GM12872 (cell line): Measurements from ENCODE around the gene CABP1.

ENCODE experiments used
- TF ChIP-seq, protein P1 (sequence below): IDR thresholded peaks from 3 replicates; pipeline ENCODE4 v1.5.1; 2011; ENCODE audit warnings: low read depth, mild to moderate bottlenecking, low read length, moderate library complexity; ENCODE audit not compliant: insufficient read depth

CABP1 gene

DNA sequence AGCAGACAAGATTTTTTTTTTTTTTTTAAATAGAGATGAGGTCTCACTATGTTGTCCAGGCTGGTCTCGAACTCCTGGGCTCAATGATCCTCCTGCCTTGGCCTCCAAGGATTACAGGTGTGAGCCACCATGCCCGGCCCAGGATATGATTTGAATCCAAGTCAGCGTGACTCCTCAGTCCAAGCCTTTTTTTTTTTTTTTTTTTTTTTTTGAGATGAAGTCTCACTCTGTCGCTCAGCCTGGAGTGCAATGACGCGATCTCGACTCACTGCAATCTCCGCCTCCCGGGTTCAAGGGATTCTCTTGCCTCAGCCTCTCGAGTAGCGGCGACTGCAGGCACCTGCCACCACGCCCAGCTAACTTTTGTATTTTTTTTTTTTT is 6.9 kb downstream of the CABP1 start:
- TF ChIP-seq, protein P1, sequence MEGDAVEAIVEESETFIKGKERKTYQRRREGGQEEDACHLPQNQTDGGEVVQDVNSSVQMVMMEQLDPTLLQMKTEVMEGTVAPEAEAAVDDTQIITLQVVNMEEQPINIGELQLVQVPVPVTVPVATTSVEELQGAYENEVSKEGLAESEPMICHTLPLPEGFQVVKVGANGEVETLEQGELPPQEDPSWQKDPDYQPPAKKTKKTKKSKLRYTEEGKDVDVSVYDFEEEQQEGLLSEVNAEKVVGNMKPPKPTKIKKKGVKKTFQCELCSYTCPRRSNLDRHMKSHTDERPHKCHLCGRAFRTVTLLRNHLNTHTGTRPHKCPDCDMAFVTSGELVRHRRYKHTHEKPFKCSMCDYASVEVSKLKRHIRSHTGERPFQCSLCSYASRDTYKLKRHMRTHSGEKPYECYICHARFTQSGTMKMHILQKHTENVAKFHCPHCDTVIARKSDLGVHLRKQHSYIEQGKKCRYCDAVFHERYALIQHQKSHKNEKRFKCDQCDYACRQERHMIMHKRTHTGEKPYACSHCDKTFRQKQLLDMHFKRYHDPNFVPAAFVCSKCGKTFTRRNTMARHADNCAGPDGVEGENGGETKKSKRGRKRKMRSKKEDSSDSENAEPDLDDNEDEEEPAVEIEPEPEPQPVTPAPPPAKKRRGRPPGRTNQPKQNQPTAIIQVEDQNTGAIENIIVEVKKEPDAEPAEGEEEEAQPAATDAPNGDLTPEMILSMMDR = no peak

DNA sequence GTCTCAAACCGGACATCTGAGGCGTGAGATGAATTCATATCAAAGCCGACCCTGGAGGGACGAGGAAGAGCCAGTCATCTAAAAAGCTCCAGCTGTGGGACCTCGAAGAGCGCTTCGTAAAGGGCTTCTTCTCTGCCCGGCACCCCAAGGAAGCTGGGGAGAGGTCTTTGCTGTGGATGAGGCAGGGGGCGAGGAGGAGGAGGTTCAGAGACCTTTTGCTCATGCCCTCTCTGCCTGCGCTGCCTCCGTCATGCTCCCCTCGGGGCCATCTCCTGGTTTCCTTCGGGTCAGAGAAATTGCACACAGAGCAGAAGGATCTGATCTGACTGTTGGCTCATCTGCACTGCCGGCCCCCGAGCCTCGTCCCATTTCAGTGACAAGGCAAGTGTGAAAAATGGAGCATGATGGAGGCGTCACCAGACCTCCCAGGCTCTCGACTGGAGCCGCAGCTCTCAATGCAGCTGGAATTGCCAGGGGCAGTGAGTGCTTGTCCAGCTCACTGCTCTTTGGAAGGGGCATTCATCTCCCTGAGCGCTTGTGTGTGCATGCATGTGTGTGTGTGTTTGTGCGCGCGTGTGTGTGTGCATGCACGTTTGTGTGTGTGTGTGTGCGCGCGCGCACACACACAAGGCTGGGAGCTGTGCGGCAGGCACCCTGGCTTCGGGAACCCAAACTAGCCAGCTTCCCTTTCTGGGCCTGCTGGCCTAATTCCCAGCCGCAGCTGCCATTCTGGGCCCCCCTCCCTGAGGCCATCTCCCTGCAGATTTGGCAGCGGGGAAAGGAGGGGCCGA is 9.2 kb downstream of the CABP1 start:
- TF ChIP-seq, protein P1 = no peak

DNA sequence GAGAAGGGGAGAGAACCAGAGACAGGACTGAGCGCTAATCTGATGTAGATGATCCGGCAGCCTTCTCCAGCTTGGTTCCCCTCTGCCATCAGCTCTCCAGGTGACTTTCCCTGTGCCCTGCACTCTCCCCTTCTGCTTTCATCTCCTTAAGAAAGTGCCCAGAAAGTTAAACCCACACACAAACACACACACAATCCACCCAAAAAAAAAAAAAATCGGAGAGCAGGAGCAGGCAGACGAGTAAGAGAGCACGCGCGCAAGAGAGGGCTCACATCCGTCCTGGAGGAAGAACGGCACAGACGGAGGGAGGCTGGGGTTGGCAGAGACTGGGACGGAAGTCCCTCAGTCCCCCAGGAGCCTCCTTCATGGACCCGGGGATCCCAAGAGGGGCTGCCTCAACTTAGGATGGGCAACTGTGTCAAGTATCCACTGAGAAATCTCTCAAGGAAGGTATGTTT is 9.8 kb downstream of the CABP1 start:
- TF ChIP-seq, protein P1 = no peak

DNA sequence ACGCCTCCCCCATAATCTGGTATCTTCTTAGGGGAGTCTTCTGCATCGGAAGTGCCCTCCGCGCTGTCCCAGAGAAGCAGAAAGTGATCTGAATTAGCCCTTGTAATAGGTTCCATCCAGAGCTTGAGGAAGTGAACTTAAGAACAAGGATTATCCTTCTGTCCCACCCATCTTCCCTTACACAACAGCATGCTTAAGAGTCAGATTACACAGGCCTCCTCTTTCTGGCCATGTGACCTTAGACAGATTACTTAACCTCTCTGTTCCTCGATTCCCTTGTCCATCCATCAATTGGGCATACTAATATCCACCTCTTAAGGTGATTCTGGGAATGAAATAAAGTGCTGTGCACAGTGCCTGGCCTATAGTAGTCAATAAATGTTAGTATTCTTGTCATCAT is 11.4 kb downstream of the CABP1 start:
- TF ChIP-seq, protein P1 = no peak

DNA sequence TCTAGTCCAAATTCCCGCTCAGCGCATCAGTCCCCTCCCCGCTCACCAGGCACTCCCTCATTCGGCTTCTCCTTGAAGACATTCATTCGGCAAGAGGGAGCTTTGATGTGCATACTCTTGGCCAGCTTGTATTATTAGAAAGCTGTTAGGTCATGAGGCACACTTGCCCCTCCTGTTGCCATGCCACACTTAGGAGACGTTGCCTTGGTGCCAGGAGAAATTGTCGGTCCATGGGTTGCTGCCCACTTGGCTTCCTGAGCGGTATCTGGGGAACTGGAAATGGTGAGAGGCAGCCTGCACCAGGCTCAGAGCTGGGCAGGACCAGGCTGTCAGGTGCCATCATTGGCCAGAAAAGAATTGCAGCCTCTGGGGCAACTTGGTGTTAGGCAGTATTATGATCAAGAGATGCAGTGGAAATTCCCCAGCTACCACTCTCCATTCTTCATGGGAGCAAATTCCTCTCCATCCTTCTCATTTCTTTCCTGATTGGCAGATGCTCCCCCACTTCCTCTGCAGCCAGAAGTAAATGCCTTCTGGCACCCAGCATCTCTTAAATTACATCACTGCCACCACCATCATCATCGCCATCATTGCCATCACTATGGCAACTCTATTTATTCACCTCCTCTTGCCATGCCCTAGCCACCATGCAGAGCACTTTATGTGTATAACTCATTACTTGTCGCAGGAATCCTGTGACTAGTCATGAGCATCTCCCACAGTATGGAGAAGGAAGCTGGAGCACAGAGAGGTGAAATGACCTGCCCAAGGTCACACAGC is 12.4 kb downstream of the CABP1 start:
- TF ChIP-seq, protein P1 = no peak

DNA sequence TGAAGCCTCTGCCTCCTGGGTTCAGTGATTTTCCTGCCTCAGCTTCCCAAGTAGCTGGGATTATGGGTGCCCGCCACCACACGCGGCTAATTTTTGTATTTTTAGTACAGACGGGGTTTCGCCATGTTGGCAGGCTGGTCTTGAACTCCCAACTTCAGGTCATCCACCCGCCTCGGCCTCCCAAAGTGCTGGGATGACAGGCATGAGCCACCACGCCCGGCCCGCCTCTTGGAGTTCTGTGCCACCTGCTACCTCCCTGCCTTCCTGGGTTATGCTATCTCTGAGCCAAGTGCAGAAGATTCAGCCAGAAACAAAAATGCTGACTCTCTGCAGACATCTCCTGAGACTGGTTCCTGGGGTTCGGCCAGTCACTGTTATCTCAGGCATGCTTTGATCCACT is 13.2 kb downstream of the CABP1 start:
- TF ChIP-seq, protein P1 = no peak

DNA sequence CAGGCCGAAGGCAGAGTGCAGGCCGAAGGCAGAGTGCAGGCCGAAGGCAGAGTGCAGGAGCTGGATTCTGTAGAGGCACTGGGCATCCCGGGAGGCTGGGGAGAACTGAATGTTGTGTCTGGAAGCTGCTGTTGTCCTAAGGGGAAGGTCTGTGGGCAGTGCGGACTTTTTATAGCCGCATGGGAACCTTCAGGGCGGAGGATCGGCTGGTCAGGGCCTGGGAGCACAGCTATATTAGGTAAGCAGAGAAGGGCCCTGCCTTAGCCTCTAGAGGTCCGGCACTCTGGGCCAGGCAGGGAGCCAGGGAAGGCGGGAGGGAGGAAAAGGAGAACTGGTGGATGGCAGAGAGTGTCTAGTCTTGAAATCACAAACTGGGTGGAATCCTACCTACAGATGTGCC is 14.2 kb downstream of the CABP1 start:
- TF ChIP-seq, protein P1 = no peak
